ENCODE results near the gene ZNF583. TPM values are rescaled to one million over a fixed set of nuclear protein-coding genes. Genes with fewer than 3 reads are reported as not detected.

The ZNF583 gene
- total and polyA plus RNA-seq, 2 of the 13 experiments (the other 11 are each of a cell fraction or from before 2014, with no cell fraction given), result 0.65 to 5.3 TPM

DNA sequence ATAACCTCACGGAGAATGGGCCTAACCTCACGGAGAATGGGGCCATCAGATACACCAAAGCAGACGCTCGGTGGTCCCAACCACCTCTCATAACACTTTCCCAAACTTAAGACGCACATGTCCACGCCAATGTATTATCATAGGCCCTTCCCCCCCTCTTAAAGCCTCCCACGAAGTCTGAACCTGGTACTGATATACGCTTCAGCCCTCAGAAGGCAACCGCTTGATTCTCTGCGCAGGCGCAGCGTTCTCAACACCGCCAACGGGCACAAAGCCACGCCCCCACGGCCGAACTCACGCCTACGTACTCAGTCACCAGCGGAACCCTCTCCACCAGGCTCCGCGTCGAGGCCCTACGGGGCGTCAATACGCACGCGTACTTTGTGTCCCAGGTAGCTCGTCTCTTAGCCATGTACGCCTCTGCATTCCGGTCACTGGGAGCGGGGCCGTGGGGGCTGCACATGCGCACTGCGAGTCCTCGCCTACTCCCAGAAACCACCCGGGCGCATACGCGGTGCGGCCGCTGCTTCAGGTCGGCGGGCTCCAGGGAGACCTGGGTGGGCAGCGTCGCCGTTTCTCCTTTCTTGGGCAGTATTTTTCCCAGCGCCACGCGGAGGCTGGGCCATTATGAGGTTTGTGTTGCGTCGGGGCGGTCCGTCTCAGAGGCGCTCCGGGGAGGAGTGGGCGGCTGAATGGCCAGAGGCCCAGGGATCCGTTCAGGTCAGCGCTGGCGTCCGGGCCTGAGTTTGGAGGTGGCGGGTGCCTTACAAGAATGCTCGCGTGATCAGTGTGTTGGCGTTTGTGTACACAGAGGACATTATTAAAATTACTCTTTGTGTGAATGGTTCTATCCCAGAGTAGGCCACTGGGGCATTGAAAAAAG, 36.1 kb upstream of the ZNF583 start (continued):
- TF ChIP-seq ZFP41 (CRISPR knock-in tag; IDR thresholded peaks at IDR 0.05; ENCODE audit: borderline replicate concordance), result no peak
- TF ChIP-seq, protein P1, sequence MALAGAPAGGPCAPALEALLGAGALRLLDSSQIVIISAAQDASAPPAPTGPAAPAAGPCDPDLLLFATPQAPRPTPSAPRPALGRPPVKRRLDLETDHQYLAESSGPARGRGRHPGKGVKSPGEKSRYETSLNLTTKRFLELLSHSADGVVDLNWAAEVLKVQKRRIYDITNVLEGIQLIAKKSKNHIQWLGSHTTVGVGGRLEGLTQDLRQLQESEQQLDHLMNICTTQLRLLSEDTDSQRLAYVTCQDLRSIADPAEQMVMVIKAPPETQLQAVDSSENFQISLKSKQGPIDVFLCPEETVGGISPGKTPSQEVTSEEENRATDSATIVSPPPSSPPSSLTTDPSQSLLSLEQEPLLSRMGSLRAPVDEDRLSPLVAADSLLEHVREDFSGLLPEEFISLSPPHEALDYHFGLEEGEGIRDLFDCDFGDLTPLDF (CRISPR knock-in tag; IDR thresholded peaks at IDR 0.05), result 0 out of 2 replicates have a peak, but pooled peaks have one; percentile 34
- TF ChIP-seq GLI4 (CRISPR knock-in tag; IDR thresholded peaks at IDR 0.05; ENCODE audit: borderline replicate concordance), result peak; percentile 86; the same call in 1 of the 2 replicates
- TF ChIP-seq MTA1 (CRISPR knock-in tag; IDR thresholded peaks at IDR 0.05; ENCODE audit: borderline replicate concordance), result no peak
- TF ChIP-seq ZNF777 (CRISPR knock-in tag; IDR thresholded peaks at IDR 0.05), result peak; percentile 78
- TF ChIP-seq, protein P2, sequence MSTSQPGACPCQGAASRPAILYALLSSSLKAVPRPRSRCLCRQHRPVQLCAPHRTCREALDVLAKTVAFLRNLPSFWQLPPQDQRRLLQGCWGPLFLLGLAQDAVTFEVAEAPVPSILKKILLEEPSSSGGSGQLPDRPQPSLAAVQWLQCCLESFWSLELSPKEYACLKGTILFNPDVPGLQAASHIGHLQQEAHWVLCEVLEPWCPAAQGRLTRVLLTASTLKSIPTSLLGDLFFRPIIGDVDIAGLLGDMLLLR (CRISPR knock-in tag; IDR thresholded peaks at IDR 0.05), result no peak
- peak; percentile 67; the same call in 1 of the 2 replicates for TF ChIP-seq CCDC6 (CRISPR knock-in tag; IDR thresholded peaks at IDR 0.05)
- TF ChIP-seq, protein P3, sequence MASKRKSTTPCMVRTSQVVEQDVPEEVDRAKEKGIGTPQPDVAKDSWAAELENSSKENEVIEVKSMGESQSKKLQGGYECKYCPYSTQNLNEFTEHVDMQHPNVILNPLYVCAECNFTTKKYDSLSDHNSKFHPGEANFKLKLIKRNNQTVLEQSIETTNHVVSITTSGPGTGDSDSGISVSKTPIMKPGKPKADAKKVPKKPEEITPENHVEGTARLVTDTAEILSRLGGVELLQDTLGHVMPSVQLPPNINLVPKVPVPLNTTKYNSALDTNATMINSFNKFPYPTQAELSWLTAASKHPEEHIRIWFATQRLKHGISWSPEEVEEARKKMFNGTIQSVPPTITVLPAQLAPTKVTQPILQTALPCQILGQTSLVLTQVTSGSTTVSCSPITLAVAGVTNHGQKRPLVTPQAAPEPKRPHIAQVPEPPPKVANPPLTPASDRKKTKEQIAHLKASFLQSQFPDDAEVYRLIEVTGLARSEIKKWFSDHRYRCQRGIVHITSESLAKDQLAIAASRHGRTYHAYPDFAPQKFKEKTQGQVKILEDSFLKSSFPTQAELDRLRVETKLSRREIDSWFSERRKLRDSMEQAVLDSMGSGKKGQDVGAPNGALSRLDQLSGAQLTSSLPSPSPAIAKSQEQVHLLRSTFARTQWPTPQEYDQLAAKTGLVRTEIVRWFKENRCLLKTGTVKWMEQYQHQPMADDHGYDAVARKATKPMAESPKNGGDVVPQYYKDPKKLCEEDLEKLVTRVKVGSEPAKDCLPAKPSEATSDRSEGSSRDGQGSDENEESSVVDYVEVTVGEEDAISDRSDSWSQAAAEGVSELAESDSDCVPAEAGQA (IDR thresholded peaks at IDR 0.05; ENCODE audit: low read depth), result 0 out of 2 replicates have a peak, but pooled peaks have one; percentile 29
- TF ChIP-seq, protein P3 (CRISPR knock-in tag; IDR thresholded peaks at IDR 0.05; ENCODE audit: borderline replicate concordance), result no peak
- TF ChIP-seq, protein P4, sequence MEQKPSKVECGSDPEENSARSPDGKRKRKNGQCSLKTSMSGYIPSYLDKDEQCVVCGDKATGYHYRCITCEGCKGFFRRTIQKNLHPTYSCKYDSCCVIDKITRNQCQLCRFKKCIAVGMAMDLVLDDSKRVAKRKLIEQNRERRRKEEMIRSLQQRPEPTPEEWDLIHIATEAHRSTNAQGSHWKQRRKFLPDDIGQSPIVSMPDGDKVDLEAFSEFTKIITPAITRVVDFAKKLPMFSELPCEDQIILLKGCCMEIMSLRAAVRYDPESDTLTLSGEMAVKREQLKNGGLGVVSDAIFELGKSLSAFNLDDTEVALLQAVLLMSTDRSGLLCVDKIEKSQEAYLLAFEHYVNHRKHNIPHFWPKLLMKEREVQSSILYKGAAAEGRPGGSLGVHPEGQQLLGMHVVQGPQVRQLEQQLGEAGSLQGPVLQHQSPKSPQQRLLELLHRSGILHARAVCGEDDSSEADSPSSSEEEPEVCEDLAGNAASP (CRISPR knock-in tag; IDR thresholded peaks at IDR 0.05; ENCODE audit: borderline replicate concordance), result no peak
- 0 out of 3 replicates have a peak, but pooled peaks have one; percentile 25 for TF ChIP-seq MXI1 (IDR thresholded peaks at IDR 0.05; ENCODE audit: borderline replicate concordance, low read depth, low read length)
- peak; percentile 61; the same call in 1 of the 2 replicates for TF ChIP-seq KMT2B (CRISPR knock-in tag; IDR thresholded peaks at IDR 0.05)
- TF ChIP-seq CREM (IDR thresholded peaks at IDR 0.05), result no peak; the same call in 1 of the 2 replicates
- no peak for TF ChIP-seq CREM (CRISPR knock-in tag; IDR thresholded peaks at IDR 0.05)
- peak; percentile 81 for TF ChIP-seq ZNF143 (CRISPR knock-in tag; IDR thresholded peaks at IDR 0.05)
- no peak for TF ChIP-seq ZNF383 (CRISPR knock-in tag; IDR thresholded peaks at IDR 0.05; ENCODE audit: borderline replicate concordance)
- TF ChIP-seq ZNF788 (CRISPR knock-in tag; IDR thresholded peaks at IDR 0.05; ENCODE audit: borderline replicate concordance), result peak; percentile 35; the same call in 1 of the 2 replicates

All from HepG2 (cell line).